Choroid plexus epithelial cell (primary cell): ENCODE measurements around the gene CDC42EP3.
A peak's percentile ranks its signal among the peaks of the same experiment; 100 is the strongest.

ENCODE experiments used
- DNase-seq: peaks from one replicate; pipeline ENCODE4 v3.0.0-alpha.2; 2010; ENCODE audit warnings: low read depth
- H3K4me3 ChIP-seq: 2 replicates; pipeline ENCODE4 v1.5.1; 2011; ENCODE audit warnings: low read depth, mild to moderate bottlenecking, control low read depth, low read length, moderate library complexity
- TF ChIP-seq, protein P1 (sequence below): conservative IDR thresholded peaks from 2 replicates; pipeline ENCODE4 v1.5.1; 2011; ENCODE audit warnings: low read depth, mild to moderate bottlenecking, control low read depth, inconsistent platforms, low read length, moderate library complexity

CDC42EP3 gene

DNA sequence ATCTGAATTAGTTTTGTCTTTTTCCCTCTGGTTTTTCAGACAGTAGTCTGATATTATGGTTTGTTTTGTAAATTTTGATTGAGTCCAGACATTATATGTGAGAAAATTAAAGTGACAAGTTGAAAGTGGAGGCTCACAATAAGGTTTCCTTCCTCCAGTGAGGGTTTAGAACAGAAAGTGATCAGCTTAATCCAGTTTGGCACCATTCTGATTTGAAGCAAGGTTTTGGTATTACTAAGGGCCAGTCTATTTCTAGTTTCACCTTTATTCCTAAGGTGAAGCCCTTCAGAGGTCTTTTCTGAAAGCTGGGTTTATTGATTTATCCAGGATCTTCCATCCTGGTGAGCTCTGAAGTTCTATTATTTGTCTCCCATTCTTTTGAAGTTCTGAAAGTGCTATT is 68.7 kb downstream of the CDC42EP3 start:
- no peak overlapping the region for H3K4me3 ChIP-seq
- DNase-seq: no peak
- TF ChIP-seq, protein P1, sequence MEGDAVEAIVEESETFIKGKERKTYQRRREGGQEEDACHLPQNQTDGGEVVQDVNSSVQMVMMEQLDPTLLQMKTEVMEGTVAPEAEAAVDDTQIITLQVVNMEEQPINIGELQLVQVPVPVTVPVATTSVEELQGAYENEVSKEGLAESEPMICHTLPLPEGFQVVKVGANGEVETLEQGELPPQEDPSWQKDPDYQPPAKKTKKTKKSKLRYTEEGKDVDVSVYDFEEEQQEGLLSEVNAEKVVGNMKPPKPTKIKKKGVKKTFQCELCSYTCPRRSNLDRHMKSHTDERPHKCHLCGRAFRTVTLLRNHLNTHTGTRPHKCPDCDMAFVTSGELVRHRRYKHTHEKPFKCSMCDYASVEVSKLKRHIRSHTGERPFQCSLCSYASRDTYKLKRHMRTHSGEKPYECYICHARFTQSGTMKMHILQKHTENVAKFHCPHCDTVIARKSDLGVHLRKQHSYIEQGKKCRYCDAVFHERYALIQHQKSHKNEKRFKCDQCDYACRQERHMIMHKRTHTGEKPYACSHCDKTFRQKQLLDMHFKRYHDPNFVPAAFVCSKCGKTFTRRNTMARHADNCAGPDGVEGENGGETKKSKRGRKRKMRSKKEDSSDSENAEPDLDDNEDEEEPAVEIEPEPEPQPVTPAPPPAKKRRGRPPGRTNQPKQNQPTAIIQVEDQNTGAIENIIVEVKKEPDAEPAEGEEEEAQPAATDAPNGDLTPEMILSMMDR: no peak

DNA sequence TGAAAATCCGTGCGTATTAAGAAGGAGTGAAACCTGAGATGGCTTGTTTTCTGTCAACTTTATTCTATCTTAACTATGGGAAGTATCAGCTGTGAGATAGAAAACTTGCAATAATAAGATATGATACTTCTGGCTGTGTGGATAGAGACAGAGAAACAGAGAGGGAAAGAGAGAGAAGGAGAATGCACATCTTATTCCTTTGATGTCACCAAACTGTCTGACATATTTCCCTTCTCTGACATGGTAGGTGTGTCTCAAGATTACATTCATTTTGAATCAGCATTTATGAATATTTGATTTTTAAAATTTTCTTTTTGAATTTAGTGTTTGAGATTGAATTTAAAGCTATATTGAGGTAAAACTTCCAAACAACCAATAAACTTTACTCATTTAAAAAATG is 69.4 kb downstream of the CDC42EP3 start:
- TF ChIP-seq, protein P1: no peak
- DNase-seq: peak; percentile 56
- no peak overlapping the region for H3K4me3 ChIP-seq

DNA sequence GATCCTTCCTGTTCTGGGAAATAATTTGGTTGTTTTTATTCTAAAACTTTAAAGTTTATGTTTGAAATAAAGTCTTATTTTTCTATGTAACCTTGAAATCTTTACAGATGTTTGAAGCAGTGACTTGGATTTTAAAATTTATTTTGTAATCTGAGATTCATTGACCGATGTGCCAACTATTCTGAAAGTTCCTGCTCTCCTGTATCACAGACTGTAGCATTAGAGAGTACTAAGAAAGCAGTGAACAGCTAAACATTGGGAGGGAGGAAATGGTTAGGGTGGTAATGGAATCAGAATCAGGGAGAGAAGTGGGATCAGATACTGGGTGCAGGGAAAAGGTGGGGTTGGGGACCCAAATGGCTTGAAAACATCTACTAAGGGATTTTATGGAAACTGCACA is 69.9 kb downstream of the CDC42EP3 start:
- TF ChIP-seq, protein P1: no peak
- DNase-seq: no peak
- H3K4me3 ChIP-seq: no peak overlapping the region

DNA sequence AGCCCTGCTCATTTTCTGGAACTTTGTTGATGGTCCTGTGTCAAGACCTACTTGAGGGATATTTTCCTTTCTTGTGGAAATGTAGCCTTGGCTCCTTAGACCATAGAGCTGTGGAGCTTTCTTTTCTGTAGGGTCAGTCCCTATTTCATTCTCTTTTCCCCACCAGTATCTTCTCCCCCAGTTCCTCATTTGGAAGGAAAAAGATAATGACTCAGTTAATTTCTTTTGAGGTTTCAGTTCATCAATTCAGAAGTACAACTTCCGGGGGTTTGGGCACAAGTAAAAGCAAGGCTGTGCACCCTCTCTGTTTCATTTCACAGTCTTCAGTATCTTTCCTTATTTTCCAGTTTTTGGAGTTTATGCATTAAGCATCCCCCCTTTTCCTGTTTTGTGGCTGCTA is 70.7 kb downstream of the CDC42EP3 start:
- no peak overlapping the region for H3K4me3 ChIP-seq
- TF ChIP-seq, protein P1: no peak
- DNase-seq: no peak

DNA sequence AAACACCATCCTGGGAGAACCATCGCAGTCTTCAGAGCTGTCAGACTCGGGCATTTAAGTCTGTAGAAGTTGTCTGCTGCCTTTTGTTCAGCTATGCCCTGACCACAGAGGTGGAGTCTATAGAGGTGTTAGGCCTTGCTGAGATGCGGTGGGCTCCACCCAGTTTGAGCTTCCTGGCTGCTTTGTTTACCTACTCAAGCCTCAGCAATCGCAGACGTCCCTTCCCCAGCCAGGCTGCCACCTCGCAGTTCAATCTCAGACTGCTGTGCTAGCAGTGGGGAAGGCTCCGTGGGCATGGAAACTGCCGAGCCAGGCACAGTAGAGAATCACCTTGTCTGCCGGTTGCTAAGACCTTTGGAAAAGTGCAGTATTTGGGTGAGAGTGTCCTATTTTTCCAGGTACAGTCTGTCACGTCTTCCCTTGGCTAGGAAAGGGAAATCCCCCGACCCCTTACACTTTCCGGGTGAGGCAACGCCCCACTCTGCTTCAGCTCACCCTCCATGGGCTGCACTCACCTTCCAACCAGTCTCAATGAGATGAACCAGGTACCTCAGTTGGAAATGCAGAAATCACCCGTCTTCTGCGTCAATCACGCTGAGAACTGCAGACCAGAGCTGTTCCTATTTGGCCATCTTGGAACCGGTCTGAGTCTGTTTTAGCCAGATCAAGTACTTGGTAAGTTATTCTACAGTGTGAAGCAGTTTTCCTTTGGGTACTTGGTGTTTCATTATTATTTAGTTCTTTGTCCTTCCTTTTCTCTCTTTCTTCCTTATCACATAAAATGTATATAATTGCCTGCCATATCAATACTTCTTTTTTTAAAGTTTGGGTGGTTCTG is 71.5 kb downstream of the CDC42EP3 start:
- H3K4me3 ChIP-seq: no peak overlapping the region
- TF ChIP-seq, protein P1: no peak
- DNase-seq: no peak

DNA sequence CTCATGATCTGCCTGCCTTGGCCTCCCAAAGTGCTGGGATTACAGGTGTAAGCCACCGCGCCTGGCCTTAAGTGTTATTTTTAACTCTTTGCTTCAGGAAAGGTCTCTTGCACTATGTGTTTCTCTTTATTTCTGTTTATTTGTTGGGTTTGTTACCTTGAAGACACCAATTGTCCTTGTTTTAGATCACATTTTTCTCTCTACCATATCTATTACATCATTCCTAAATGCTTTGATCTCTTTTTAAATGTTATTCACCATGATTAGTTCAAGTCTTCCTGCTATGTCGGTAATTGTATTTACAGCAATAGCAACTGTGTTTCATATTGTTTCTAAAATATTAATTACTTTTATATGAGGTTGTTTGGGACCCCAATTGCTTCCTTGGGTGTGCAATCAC is 77.7 kb downstream of the CDC42EP3 start:
- no peak for DNase-seq
- H3K4me3 ChIP-seq: no peak overlapping the region
- TF ChIP-seq, protein P1: no peak

DNA sequence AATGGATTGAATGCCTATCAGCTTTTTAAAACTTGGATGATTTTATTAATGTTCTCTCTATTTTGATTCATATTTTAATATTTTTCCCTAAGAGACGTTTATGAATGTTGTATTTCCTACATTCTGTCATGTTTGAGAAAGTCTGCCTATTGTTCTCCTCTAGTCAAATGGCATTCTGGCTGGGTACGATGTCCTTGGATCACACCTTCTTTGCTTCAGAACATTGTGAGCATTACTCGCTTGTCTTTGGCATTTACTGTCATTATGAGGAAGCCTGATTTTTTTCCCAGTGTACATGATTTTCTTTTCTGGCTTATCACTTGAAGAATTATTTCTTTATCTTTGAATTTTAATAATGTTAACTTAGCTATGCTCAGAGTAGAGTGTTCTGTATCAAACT is 78.4 kb downstream of the CDC42EP3 start:
- TF ChIP-seq, protein P1: no peak
- DNase-seq: no peak
- no peak overlapping the region for H3K4me3 ChIP-seq
